Skeletal muscle tissue (tissue), 4 donors: ENCODE data around the gene BOLL. TPM values are rescaled to one million over a fixed set of nuclear protein-coding genes. Genes with fewer than 3 reads are reported as not detected.
A peak's percentile ranks its signal among the peaks of the same experiment; 100 is the strongest.
"Not testable (repeated sequence)": the region's sequence is repeated elsewhere in the genome, so short reads cannot be mapped to it uniquely, and the experiment has no call there.

Experiments used
- H3K27ac ChIP-seq: one replicate; pipeline ENCODE4 v1.7.0; 2013; ENCODE audit warnings: mild to moderate bottlenecking, low read depth, low read length, inconsistent platforms
- H3K27me3 ChIP-seq, 3 donors: one replicate each; pipeline ENCODE4 v1.7.0; 2013; ENCODE audit warnings: low read length in 3 of 3; ENCODE audit not compliant: control insufficient read depth in 3 of 3, insufficient read depth in 3 of 3
- H3K36me3 ChIP-seq, 3 donors: one replicate each; pipeline ENCODE4 v1.7.0; 2013; ENCODE audit warnings: low read length in 3 of 3; ENCODE audit not compliant: control insufficient read depth in 3 of 3, insufficient read depth in 3 of 3
- H3K4me1 ChIP-seq, 3 donors: one replicate each; pipeline ENCODE4 v1.7.0; 2013; ENCODE audit warnings: low read length in 3 of 3, mild to moderate bottlenecking in 3 of 3; ENCODE audit not compliant: control insufficient read depth in 3 of 3, insufficient read depth in 3 of 3
- H3K4me3 ChIP-seq, 3 donors: one replicate each; pipeline ENCODE4 v1.7.0; 2013; ENCODE audit warnings: low read length in 3 of 3
- H3K9ac ChIP-seq, 3 donors: one replicate each; pipeline ENCODE4 v1.7.0; 2013; ENCODE audit warnings: low read length in 3 of 3, mild to moderate bottlenecking in 3 of 3, moderate library complexity in 2 of 3, low read depth in 1 of 3
- H3K9me3 ChIP-seq, 3 donors: one replicate each; pipeline ENCODE4 v1.7.0; 2013; ENCODE audit warnings: low read length in 3 of 3; ENCODE audit not compliant: control insufficient read depth in 3 of 3
- total RNA-seq: library from RNA; depleted of rRNA; stranded (reverse); fragments of >200 nt; gene quantifications from one replicate; pipeline ENCODE4 v1.2.3, GENCODE V29; 2014
- donor health status: Osteomylitis.

BOLL gene
- total RNA-seq, 1 donor from 2014 or later, result 2.6 TPM

GRCh38 chr2:197759013-197759412 is 26.1 kb downstream of the BOLL start:
- no peak overlapping the region for H3K27ac ChIP-seq
- H3K9me3 ChIP-seq, result no peaks in the 10 kb centered on the region
- peaks cover 7 to 11% (median 8%) of the 10 kb centered on the region in 3 donors for H3K4me1 ChIP-seq
- H3K27me3 ChIP-seq, result no peaks in the 10 kb centered on the region
- no peak overlapping the region for H3K9ac ChIP-seq
- H3K4me3 ChIP-seq, result no peak overlapping the region
- H3K36me3 ChIP-seq, result peaks cover 0 to 6% (median 3%) of the 10 kb centered on the region in 3 donors

- no peak overlapping the region for H3K9ac ChIP-seq
- no peaks in the 10 kb centered on the region for H3K4me1 ChIP-seq
- H3K27ac ChIP-seq, result no peak overlapping the region
- H3K27me3 ChIP-seq, result no peaks in the 10 kb centered on the region
- peaks cover 0 to 3% (median 0%) of the 10 kb centered on the region in 3 donors for H3K36me3 ChIP-seq
- H3K4me3 ChIP-seq, result no peak overlapping the region
- no peaks in the 10 kb centered on the region for H3K9me3 ChIP-seq
These were observed 44.9 kb downstream of the BOLL start for GRCh38 chr2:197740200-197740599.

DNA sequence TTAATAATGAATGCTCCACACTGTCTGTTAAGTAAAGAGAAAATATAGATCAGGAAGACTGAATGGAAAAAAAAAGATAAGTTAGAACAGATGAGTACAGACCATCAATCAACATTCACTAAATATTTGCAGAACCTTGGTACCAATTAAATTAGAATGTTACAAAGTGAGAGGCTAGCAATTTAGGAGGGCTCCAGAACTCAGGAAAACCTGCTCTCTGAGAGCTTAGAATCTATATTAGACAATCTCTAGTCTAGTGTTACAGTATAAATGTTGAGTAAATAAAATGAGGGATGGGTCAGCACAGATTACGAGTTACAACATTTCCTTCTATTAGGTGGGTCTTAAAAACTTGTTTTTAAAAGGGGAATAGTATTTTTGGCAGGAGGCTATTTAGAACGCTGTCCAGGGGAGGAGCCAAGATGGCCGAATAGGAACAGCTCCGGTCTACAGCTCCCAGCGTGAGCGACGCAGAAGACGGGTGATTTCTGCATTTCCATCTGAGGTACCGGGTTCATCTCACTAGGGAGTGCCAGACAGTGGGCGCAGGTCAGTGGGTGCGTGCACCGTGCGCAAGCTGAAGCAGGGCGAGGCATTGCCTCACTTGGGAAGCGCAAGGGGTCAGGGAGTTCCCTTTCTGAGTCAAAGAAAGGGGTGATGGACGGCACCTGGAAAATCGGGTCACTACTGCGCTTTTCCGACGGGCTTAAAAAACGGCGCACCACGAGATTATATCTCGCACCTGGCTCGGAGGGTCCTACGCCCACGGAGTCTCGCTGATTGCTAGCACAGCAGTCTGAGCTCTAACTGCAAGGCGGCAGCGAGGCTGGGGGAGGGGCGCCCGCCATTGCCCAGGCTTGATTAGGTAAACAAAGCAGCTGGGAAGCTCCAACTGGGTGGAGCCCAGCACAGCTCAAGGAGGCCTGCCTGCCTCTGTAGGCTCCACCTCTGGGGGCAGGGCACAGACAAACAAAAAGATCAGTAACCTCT is 56.3 kb downstream of the BOLL start:
- H3K9me3 ChIP-seq, H3K4me1 ChIP-seq, H3K9ac ChIP-seq, H3K4me3 ChIP-seq, H3K27me3 ChIP-seq, H3K27ac ChIP-seq, H3K36me3 ChIP-seq: not testable (repeated sequence)

- Histone ChIP-seq H3K27ac (no peak overlapping the region), H3K36me3 (no peaks in the 10 kb centered on the region), H3K27me3 (no peaks in the 10 kb centered on the region), H3K9ac (no peak overlapping the region), H3K9me3 (no peaks in the 10 kb centered on the region), H3K4me3 (no peak overlapping the region), H3K4me1 (no peaks in the 10 kb centered on the region)
These were observed 58.1 kb downstream of the BOLL start for GRCh38 chr2:197727011-197727410.

GRCh38 chr2:197717863-197718262 is 67.3 kb downstream of the BOLL start:
- no peaks in the 10 kb centered on the region for H3K9me3 ChIP-seq
- no peaks in the 10 kb centered on the region for H3K36me3 ChIP-seq
- no peak overlapping the region for H3K4me3 ChIP-seq
- H3K4me1 ChIP-seq, result no peaks in the 10 kb centered on the region
- H3K27ac ChIP-seq, result no peak overlapping the region
- H3K9ac ChIP-seq, result no peak overlapping the region
- H3K27me3 ChIP-seq, result no peaks in the 10 kb centered on the region

DNA sequence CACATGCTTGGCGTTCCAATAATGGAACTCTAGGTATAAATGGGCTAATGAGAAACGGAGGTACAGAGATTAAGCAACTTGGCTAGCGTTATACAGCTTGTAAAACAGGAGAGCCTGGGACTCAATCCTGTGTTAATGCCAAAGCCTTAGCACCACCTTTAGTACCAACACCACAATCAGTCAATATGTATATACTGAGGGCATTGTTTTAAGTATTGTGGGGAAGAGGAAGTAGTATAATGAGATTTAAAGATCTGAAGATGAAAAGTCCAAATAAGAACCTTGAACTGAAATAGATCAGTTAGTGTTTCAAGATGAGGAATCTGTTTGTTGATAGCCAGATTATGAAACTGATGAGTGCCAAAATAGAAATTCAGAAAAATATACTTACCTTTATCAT is 71.8 kb downstream of the BOLL start:
- no peak overlapping the region for H3K27ac ChIP-seq
- no peaks in the 10 kb centered on the region for H3K27me3 ChIP-seq
- H3K9ac ChIP-seq, result no peak overlapping the region
- H3K9me3 ChIP-seq, result no peaks in the 10 kb centered on the region
- peaks cover 0 to 3% (median 0%) of the 10 kb centered on the region in 3 donors for H3K36me3 ChIP-seq
- peaks cover 7 to 8% (median 8%) of the 10 kb centered on the region in 3 donors for H3K4me1 ChIP-seq
- no peak overlapping the region for H3K4me3 ChIP-seq

DNA sequence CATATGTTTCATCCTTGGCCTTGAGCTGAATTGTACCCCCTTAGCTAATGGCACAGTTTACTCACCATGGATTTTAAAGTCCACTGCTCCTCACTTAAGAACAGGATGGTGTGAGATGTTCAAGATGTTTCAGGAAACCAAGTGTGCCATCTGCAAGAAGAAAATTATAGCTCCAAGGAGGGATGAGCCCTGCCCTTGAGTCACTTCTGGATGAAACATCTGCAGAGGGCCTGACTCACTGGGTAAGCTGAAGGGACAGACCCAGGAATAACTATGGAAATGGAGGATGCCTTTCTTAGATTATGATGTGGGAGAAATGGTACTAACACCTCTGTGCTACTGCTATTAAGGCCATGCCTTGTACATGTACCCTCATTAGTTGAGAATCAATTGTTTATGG is 73.5 kb downstream of the BOLL start:
- Histone ChIP-seq H3K4me3 (no peak overlapping the region), H3K27ac (no peak overlapping the region), H3K9me3 (no peaks in the 10 kb centered on the region), H3K4me1 (peaks cover 18 to 22% (median 20%) of the 10 kb centered on the region in 3 donors), H3K27me3 (no peaks in the 10 kb centered on the region), H3K36me3 (peaks cover 0 to 3% (median 0%) of the 10 kb centered on the region in 3 donors), H3K9ac (no peak overlapping the region)

- H3K4me3 ChIP-seq, result no peak overlapping the region
- H3K36me3 ChIP-seq, result peaks cover 0 to 3% (median 0%) of the 10 kb centered on the region in 3 donors
- H3K4me1 ChIP-seq, result peaks cover 29 to 32% (median 29%) of the 10 kb centered on the region in 3 donors
- no peak overlapping the region for H3K9ac ChIP-seq
- H3K27me3 ChIP-seq, result no peaks in the 10 kb centered on the region
- H3K9me3 ChIP-seq, result no peaks in the 10 kb centered on the region
- no peak overlapping the region for H3K27ac ChIP-seq
These were observed 74.6 kb downstream of the BOLL start for GRCh38 chr2:197710424-197711042.

DNA sequence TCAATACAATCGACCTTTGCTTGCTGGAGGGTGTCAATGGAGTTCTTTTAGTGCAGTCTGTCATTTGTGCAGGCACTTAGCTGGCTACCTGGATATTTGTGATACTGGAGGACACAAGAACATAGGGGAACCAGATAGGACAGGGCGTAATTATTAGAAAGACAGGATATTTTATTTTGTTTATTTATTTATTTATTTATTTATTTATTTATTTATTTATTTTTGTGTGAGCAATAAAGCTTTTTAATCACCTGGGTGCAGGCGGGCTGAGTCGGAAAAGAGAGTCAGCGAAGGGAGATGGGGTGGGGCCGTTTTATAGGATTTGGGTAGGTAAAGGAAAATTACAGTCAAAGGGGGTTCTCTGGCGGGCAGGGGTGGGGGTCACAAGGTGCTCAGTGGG is 76.0 kb downstream of the BOLL start:
- H3K9ac ChIP-seq, H3K27ac ChIP-seq, H3K27me3 ChIP-seq, H3K9me3 ChIP-seq, H3K36me3 ChIP-seq, H3K4me3 ChIP-seq: not testable (repeated sequence)
- peaks cover 29 to 38% (median 32%) of the 10 kb centered on the region in 3 donors for H3K4me1 ChIP-seq

GRCh38 chr2:197708331-197708730 is 76.8 kb downstream of the BOLL start:
- Histone ChIP-seq H3K36me3 (peaks cover 0 to 3% (median 0%) of the 10 kb centered on the region in 3 donors), H3K27ac (no peak overlapping the region), H3K4me1 (peaks cover 29 to 38% (median 32%) of the 10 kb centered on the region in 3 donors), H3K9me3 (no peaks in the 10 kb centered on the region), H3K27me3 (no peaks in the 10 kb centered on the region), H3K9ac (peak overlapping the region; percentile 0 to 25 (median 1)), H3K4me3 (no peak overlapping the region)
